RWPE2 (cell line): Measurements from ENCODE around the gene OR10G4.

Source experiments
- ATAC-seq: fragments of 200-7000 bp; cut with Tn5 transposase; 3 replicates; pipeline ENCODE4 v1.9.1; 2021; ENCODE audit warnings: low read depth
- DNase-seq: peaks from one replicate; pipeline ENCODE4 v3.0.0-alpha.2; 2020; ENCODE audit warnings: low spot score
- H3K27ac ChIP-seq: fragments of 450-650 bp; 2 replicates; pipeline ENCODE4 v1.5.1; 2017; ENCODE audit warnings: mild to moderate bottlenecking; ENCODE audit not compliant: poor library complexity, severe bottlenecking
- H3K27me3 ChIP-seq: fragments of 250-450 bp; sonication (Bioruptor Pico); 2 replicates; pipeline ENCODE4 v1.5.1; 2021; ENCODE audit warnings: mild to moderate bottlenecking, moderate library complexity; ENCODE audit not compliant: insufficient read depth, poor library complexity, severe bottlenecking
- H3K36me3 ChIP-seq: fragments of 250-450 bp; sonication (Bioruptor Pico); 2 replicates; pipeline ENCODE4 v1.5.1; 2020; ENCODE audit warnings: low read depth, mild to moderate bottlenecking, moderate library complexity
- H3K4me1 ChIP-seq: fragments of 250-450 bp; sonication (Bioruptor Pico); 2 replicates; pipeline ENCODE4 v1.5.1; 2021; ENCODE audit warnings: mild to moderate bottlenecking, moderate library complexity; ENCODE audit not compliant: insufficient read depth, poor library complexity, severe bottlenecking
- H3K4me3 ChIP-seq: fragments of 250-450 bp; sonication (Bioruptor Pico); 2 replicates; pipeline ENCODE4 v1.5.1; 2021; ENCODE audit warnings: mild to moderate bottlenecking, moderate library complexity; ENCODE audit not compliant: severe bottlenecking
- H3K9me3 ChIP-seq: fragments of 250-450 bp; sonication (Bioruptor Pico); 2 replicates; pipeline ENCODE4 v1.5.1; 2021; ENCODE audit warnings: mild to moderate bottlenecking, moderate library complexity; ENCODE audit not compliant: severe bottlenecking
- TF ChIP-seq, protein P1 (sequence below): fragments of 450-650 bp; IDR thresholded peaks from one replicate; pipeline ENCODE4 v1.5.1; 2017; ENCODE audit warnings: mild to moderate bottlenecking, moderate library complexity; ENCODE audit not compliant: poor library complexity, severe bottlenecking

Gene OR10G4, protein sequence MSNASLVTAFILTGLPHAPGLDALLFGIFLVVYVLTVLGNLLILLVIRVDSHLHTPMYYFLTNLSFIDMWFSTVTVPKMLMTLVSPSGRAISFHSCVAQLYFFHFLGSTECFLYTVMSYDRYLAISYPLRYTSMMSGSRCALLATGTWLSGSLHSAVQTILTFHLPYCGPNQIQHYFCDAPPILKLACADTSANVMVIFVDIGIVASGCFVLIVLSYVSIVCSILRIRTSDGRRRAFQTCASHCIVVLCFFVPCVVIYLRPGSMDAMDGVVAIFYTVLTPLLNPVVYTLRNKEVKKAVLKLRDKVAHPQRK

DNA sequence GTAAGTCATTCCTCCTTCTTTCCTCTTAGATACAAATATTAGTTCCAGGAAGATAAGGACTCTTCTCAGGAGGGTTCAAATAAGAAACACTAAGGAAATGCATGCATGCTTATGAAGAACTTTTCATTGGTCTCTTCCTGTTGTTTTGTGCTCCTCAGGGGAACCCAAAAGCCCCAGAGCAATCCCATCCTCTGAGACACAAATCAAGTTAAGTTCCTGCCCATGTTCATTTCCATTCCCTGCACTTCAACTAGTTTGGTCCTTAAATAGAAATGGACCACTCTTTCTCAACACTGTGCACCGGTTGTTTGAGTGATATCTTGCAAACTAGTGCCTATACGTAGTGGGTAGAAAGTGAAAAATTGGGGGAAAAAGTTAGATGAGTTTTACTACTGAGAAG is at the start of gene OR10G4:
OR10G4 (plus strand) TSS at position 301 of the 400 bp plus-strand sequence. CDS start 2,578 bp downstream, outside the sequence.
- no peak within 1 kb of the TSS for H3K27ac ChIP-seq
- TF ChIP-seq, protein P1, sequence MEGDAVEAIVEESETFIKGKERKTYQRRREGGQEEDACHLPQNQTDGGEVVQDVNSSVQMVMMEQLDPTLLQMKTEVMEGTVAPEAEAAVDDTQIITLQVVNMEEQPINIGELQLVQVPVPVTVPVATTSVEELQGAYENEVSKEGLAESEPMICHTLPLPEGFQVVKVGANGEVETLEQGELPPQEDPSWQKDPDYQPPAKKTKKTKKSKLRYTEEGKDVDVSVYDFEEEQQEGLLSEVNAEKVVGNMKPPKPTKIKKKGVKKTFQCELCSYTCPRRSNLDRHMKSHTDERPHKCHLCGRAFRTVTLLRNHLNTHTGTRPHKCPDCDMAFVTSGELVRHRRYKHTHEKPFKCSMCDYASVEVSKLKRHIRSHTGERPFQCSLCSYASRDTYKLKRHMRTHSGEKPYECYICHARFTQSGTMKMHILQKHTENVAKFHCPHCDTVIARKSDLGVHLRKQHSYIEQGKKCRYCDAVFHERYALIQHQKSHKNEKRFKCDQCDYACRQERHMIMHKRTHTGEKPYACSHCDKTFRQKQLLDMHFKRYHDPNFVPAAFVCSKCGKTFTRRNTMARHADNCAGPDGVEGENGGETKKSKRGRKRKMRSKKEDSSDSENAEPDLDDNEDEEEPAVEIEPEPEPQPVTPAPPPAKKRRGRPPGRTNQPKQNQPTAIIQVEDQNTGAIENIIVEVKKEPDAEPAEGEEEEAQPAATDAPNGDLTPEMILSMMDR: no peak

DNA sequence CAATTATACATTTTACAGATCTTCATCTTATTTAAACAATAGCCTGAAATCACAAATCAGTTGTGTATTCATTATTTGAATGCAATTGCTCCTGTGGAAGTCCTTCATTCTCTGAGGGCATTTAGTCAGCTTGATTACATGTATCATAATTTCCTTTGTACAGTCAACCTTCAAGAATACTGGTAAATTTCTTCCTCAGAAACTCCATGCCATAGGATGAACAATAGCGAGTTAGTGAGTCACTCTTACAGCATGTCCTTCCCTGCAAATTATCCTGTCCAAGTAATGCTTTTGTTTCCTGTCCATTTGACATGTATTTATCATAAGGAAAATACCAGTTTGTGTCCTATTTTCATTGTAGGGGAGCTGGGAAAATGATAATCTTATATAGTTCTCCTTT is 39.0 kb upstream of the OR10G4 start:
- peaks cover 44% of the 10 kb centered on the region for H3K4me1 ChIP-seq
- peak overlapping the region; percentile 98 for H3K27ac ChIP-seq
- TF ChIP-seq, protein P1: no peak
- H3K4me3 ChIP-seq: no peak overlapping the region
- ATAC-seq (peak; percentile 98), DNase-seq (no peak)
- no peaks in the 10 kb centered on the region for H3K27me3 ChIP-seq
- H3K9me3 ChIP-seq: no peaks in the 10 kb centered on the region
- no peaks in the 10 kb centered on the region for H3K36me3 ChIP-seq

More for the DNA sequence above, at the start of gene OR10G4:
- Histone ChIP-seq H3K27me3 (peaks cover 3% of the 10 kb centered on the region), H3K4me1 (no peaks in the 10 kb centered on the region), H3K4me3 (no peak within 1 kb of the TSS), H3K36me3 (no peaks in the 10 kb centered on the region), H3K9me3 (no peaks in the 10 kb centered on the region)
- ATAC-seq (no peak), DNase-seq (no peak)

DNA sequence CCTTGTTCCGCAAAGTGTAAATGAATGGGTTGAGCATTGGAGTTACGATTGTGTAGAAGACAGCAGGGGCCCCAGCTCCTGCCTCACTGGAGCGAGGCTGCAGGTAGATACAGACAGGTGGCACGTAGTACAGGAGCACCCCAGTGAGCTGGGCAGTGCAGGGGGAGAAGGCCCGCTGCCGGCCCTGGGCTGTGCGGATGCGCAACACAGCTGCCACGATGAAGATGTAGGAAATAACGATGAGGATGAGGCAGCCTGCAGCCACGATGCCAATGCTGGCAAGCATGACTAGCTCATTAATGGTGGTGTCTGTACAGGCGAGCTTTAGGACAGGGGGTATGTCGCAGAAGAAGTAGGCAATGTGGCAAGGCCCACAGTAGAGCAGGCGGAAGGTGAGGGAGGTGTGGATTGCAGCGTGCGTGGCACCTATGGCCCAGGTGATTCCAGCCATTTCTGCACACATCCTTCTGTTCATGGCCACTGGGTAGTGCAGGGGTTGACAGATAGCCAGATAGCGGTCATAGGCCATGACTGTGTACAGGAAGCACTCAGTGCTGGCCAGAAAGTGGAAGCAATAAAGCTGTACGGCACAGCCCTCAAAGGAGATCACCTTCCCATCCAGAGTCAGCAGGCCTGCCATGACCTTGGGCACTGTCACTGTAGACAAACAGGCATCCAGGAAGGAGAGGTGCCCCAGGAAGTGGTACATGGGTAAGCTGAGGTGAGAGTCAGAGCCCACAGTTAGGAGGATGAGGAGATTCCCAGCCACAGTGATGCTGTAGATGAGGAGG is 35.8 kb upstream of the OR10G4 start:
- ATAC-seq (no peak), DNase-seq (no peak)
- H3K36me3 ChIP-seq: no peaks in the 10 kb centered on the region
- TF ChIP-seq, protein P1: no peak
- H3K4me3 ChIP-seq: no peak overlapping the region
- H3K9me3 ChIP-seq: no peaks in the 10 kb centered on the region
- H3K27ac ChIP-seq: peak overlapping the region; percentile 57
- peaks cover 44% of the 10 kb centered on the region for H3K4me1 ChIP-seq
- H3K27me3 ChIP-seq: no peaks in the 10 kb centered on the region

DNA sequence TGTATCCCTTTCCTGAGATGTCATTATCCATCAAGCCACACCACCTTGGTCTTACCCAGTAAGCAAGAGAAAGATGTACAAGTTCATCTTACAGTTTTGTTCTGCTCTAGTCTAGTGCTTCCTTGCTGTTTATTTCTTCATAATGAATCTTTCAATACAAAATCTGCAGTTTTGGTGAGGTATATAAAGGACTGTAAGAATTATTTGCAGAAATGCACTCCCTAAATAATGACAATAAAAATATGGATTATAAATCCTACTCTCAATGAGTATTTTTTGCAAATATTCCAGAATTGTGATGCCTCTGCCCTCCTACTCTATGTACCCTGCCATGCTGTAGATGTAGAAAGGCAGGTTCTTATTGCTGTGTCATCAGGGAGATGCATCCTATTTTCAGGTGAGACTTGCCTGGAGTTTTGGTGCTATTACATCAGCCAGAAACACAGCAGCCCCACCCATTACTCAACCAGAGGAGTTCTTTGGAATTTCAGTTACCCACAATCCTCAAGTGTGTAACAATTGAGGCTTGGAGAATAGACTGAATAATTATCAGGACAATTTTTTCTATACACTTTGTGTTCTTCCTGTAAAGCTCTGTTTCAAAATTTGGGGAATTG is 35.0 kb upstream of the OR10G4 start, which contains the start of gene OR10S1:
OR10S1 (minus strand) TSS at position 51 of the 617 bp plus-strand sequence. CDS start 117 bp downstream, outside the sequence.
- H3K4me1 ChIP-seq: peaks cover 43% of the 10 kb centered on the region
- no peak within 1 kb of the TSS for H3K4me3 ChIP-seq
- peak; percentile 67 for ATAC-seq
- H3K9me3 ChIP-seq: no peaks in the 10 kb centered on the region
- peak within 1 kb of the TSS; percentile 57 for H3K27ac ChIP-seq
- H3K27me3 ChIP-seq: no peaks in the 10 kb centered on the region
- TF ChIP-seq, protein P1: no peak
- no peak for DNase-seq
- no peaks in the 10 kb centered on the region for H3K36me3 ChIP-seq
